ENCODE data around the gene TRAPPC6A. TPM values are rescaled to one million over a fixed set of nuclear protein-coding genes. Genes with fewer than 3 reads are reported as not detected.

Gene TRAPPC6A
- total and polyA plus RNA-seq, 2 donors (not counting 1 experiment from before 2014, with no cell fraction given): 40.3 to 79.0 TPM

DNA sequence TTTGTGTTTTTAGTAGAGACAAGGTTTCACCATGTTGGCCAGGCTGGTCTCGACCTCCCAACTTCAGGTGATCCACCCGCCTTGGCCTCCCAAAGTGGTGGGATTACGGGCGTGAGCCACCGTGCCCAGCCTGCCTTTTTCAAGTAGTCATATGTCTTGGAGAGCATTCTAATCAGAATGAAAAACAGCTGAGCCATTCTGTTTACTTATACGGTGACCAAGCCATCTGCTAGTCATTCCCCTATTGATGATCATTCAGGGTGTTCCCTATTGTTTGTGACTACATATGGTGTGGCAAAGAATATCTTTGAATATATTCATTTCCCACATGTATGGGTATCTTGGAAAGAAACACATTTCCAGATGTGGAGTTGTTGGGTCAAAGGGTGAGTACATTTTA is 17.7 kb upstream of the TRAPPC6A start:
- DNase-seq (no peak), ATAC-seq (ENCODE audit: low read depth) (no peak)
- no peaks in the 10 kb centered on the region for H3K36me3 ChIP-seq (replicated peaks in 1 of 2; ENCODE audit: control extremely low read depth in 1 of 2, control insufficient read depth in 1 of 2, extremely low read depth in 1 of 2, insufficient read depth in 2 of 2, low read length in 1 of 2)
- no peak overlapping the region for H2AFZ ChIP-seq (ENCODE audit: insufficient read depth, low read depth, low read length, poor library complexity, severe bottlenecking)
- no peaks in the 10 kb centered on the region for H3K9me3 Mint-ChIP-seq (ENCODE audit: insufficient read depth)
- no peaks in the 10 kb centered on the region for H3K4me1 ChIP-seq (ENCODE audit: control insufficient read depth in 2 of 2, insufficient read depth in 2 of 2, low read length in 2 of 2)
- intact Hi-C loops (cut with micrococcal nuclease): no loop called here
- H3K4me3 Mint-ChIP-seq: no peak overlapping the region
- H3K27me3 Mint-ChIP-seq: peaks cover 4% of the 10 kb centered on the region
- H3K27me3 ChIP-seq (replicated peaks in 1 of 4; ENCODE audit: control extremely low read depth in 1 of 4, control insufficient read depth in 3 of 4, insufficient read depth in 4 of 4, low read length in 3 of 4): no peaks in the 10 kb centered on the region
- H4K20me1 ChIP-seq (ENCODE audit: control insufficient read depth, insufficient read depth, low read length, poor library complexity, severe bottlenecking): no peaks in the 10 kb centered on the region
- TF ChIP-seq, protein P1, sequence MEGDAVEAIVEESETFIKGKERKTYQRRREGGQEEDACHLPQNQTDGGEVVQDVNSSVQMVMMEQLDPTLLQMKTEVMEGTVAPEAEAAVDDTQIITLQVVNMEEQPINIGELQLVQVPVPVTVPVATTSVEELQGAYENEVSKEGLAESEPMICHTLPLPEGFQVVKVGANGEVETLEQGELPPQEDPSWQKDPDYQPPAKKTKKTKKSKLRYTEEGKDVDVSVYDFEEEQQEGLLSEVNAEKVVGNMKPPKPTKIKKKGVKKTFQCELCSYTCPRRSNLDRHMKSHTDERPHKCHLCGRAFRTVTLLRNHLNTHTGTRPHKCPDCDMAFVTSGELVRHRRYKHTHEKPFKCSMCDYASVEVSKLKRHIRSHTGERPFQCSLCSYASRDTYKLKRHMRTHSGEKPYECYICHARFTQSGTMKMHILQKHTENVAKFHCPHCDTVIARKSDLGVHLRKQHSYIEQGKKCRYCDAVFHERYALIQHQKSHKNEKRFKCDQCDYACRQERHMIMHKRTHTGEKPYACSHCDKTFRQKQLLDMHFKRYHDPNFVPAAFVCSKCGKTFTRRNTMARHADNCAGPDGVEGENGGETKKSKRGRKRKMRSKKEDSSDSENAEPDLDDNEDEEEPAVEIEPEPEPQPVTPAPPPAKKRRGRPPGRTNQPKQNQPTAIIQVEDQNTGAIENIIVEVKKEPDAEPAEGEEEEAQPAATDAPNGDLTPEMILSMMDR (IDR thresholded peaks at IDR 0.05): no peak
- TF ChIP-seq EZH2 (IDR thresholded peaks at IDR 0.05; ENCODE audit: borderline replicate concordance, insufficient read depth, low read depth, low read length, poor library complexity, severe bottlenecking): no peak
- ChIA-PET POLR2A (no interaction called here), CTCF (no interaction called here)
- H3K27ac Mint-ChIP-seq: no peak overlapping the region
- no peak overlapping the region for H3K4me2 ChIP-seq (replicated peaks; ENCODE audit: low read depth, low read length, poor library complexity, severe bottlenecking)
- no peaks in the 10 kb centered on the region for H3K9me3 ChIP-seq (ENCODE audit: control extremely low read depth in 1 of 3, control insufficient read depth in 2 of 3, insufficient read depth in 1 of 3, low read length in 2 of 3)
- H3K4me3 ChIP-seq (ENCODE audit: control extremely low read depth in 1 of 5, extremely low read depth in 1 of 5, insufficient read depth in 1 of 5, low read depth in 2 of 5, low read length in 4 of 5): no peak overlapping the region
- no peak overlapping the region for H3K9ac ChIP-seq (ENCODE audit: low read length)
- no peak overlapping the region for H3K27ac ChIP-seq (ENCODE audit: low read length in 2 of 2)
- H3K79me2 ChIP-seq (ENCODE audit: control insufficient read depth, insufficient read depth, low read length): no peaks in the 10 kb centered on the region
- no peaks in the 10 kb centered on the region for H3K4me1 Mint-ChIP-seq
- WGBS (ENCODE audit: insufficient coverage): 92% methylated on average over 6 of the region's 6 CpGs

DNA sequence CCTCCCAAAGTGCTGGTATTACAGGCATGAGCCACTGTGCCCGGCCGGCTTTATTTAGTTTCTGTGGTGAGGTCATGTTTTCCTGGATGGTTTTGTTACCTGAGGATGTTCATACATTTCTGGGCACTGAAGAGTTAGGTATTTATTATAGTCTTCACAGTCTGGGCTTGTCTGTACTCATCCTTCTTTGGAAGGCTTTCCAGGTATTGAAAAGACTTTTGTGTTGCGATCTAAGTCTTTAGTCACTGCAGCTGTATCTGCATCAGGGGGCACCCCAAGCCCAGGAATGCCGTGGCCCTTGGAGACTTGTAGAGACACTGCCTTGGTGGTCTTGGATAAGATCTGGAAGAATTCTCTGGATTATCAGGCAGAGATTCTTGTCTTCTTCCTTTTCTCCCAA is 13.3 kb upstream of the TRAPPC6A start:
- H3K27ac ChIP-seq (ENCODE audit: low read length in 2 of 2): no peak overlapping the region
- TF ChIP-seq, protein P1 (IDR thresholded peaks at IDR 0.05): no peak
- no peak for TF ChIP-seq EZH2 (IDR thresholded peaks at IDR 0.05; ENCODE audit: borderline replicate concordance, insufficient read depth, low read depth, low read length, poor library complexity, severe bottlenecking)
- ATAC-seq (ENCODE audit: low read depth): no peak
- no peaks in the 10 kb centered on the region for H3K36me3 ChIP-seq (replicated peaks in 1 of 2; ENCODE audit: control extremely low read depth in 1 of 2, control insufficient read depth in 1 of 2, extremely low read depth in 1 of 2, insufficient read depth in 2 of 2, low read length in 1 of 2)
- CTCF ChIA-PET: no interaction called here
- H3K27me3 Mint-ChIP-seq: no peaks in the 10 kb centered on the region
- no peaks in the 10 kb centered on the region for H4K20me1 ChIP-seq (ENCODE audit: control insufficient read depth, insufficient read depth, low read length, poor library complexity, severe bottlenecking)
- H3K79me2 ChIP-seq (ENCODE audit: control insufficient read depth, insufficient read depth, low read length): no peaks in the 10 kb centered on the region
- H3K4me3 ChIP-seq (ENCODE audit: control extremely low read depth in 1 of 5, extremely low read depth in 1 of 5, insufficient read depth in 1 of 5, low read depth in 2 of 5, low read length in 4 of 5): no peak overlapping the region
- no peak overlapping the region for H3K4me3 Mint-ChIP-seq
- H2AFZ ChIP-seq (ENCODE audit: insufficient read depth, low read depth, low read length, poor library complexity, severe bottlenecking): no peak overlapping the region
- no peak overlapping the region for H3K9ac ChIP-seq (ENCODE audit: low read length)
- DNase-seq: no peak
- H3K9me3 ChIP-seq (ENCODE audit: control extremely low read depth in 1 of 3, control insufficient read depth in 2 of 3, insufficient read depth in 1 of 3, low read length in 2 of 3): peaks cover 0 to 2% (median 0%) of the 10 kb centered on the region in 3 donors
- peaks cover 6% of the 10 kb centered on the region for H3K4me1 Mint-ChIP-seq
- no peak overlapping the region for H3K27ac Mint-ChIP-seq
- POLR2A ChIA-PET: interaction anchor here (0.5 kb wide), 1 partner anchor 441 kb away, joined by 3 read pairs; no protein-coding TSS in a partner anchor
- no peaks in the 10 kb centered on the region for H3K27me3 ChIP-seq (replicated peaks in 1 of 4; ENCODE audit: control extremely low read depth in 1 of 4, control insufficient read depth in 3 of 4, insufficient read depth in 4 of 4, low read length in 3 of 4)
- H3K4me2 ChIP-seq (replicated peaks; ENCODE audit: low read depth, low read length, poor library complexity, severe bottlenecking): no peak overlapping the region
- H3K9me3 Mint-ChIP-seq (ENCODE audit: insufficient read depth): no peaks in the 10 kb centered on the region
- peaks cover 4 to 5% of the 10 kb centered on the region in 2 donors for H3K4me1 ChIP-seq (ENCODE audit: control insufficient read depth in 2 of 2, insufficient read depth in 2 of 2, low read length in 2 of 2)
- intact Hi-C loops (cut with micrococcal nuclease): no loop called here
- 100% methylated on average over 3 of the region's 4 CpGs for WGBS (ENCODE audit: insufficient coverage)
